Osteoblast (primary cell): ENCODE results near the gene CAPN9. TPM values are rescaled to one million over a fixed set of nuclear protein-coding genes. Genes with fewer than 3 reads are reported as not detected.
A peak's percentile ranks its signal among the peaks of the same experiment; 100 is the strongest.

Source experiments
- DNase-seq: peaks from one replicate; pipeline ENCODE4 v3.0.0; 2011; ENCODE audit warnings: low spot score, mixed read lengths; ENCODE audit not compliant: insufficient read length; ENCODE audit errors: missing footprints
- H2AFZ ChIP-seq: 2 replicates; pipeline ENCODE4 v1.6.0; 2011; ENCODE audit warnings: mild to moderate bottlenecking, low read length
- H3K27ac ChIP-seq: 2 replicates; pipeline ENCODE4 v1.5.1; 2011; ENCODE audit warnings: mild to moderate bottlenecking, low read depth, low read length, moderate library complexity
- H3K27me3 ChIP-seq: 2 replicates; pipeline ENCODE4 v1.6.0; 2012; ENCODE audit warnings: mild to moderate bottlenecking, control low read depth, inconsistent platforms, low read length, moderate library complexity; ENCODE audit not compliant: insufficient read depth
- H3K36me3 ChIP-seq: 2 replicates; pipeline ENCODE4 v1.5.1; 2011; ENCODE audit warnings: mild to moderate bottlenecking, low read length, control low read depth, moderate library complexity; ENCODE audit not compliant: insufficient read depth
- H3K4me1 ChIP-seq: 2 replicates; pipeline ENCODE4 v1.5.1; 2011; ENCODE audit warnings: mild to moderate bottlenecking, low read length, control low read depth, moderate library complexity; ENCODE audit not compliant: insufficient read depth
- H3K4me2 ChIP-seq: 2 replicates; pipeline ENCODE4 v1.6.0; 2011; ENCODE audit warnings: mild to moderate bottlenecking, low read length; ENCODE audit not compliant: insufficient read depth
- H3K4me3 ChIP-seq: fragments of 200-600 bp; sonication (generic); 3 replicates; pipeline ENCODE4 v1.5.1; 2012; ENCODE audit warnings: mild to moderate bottlenecking, low read length, inconsistent platforms; ENCODE audit not compliant: insufficient read depth
- H3K79me2 ChIP-seq: 2 replicates; pipeline ENCODE4 v1.6.0; 2012; ENCODE audit warnings: mild to moderate bottlenecking, low read length, control low read depth, inconsistent platforms; ENCODE audit not compliant: insufficient read depth
- H3K9me3 ChIP-seq: 2 replicates; pipeline ENCODE4 v1.5.1; 2011; ENCODE audit warnings: low read depth, low read length, control low read depth
- H4K20me1 ChIP-seq: 2 replicates; pipeline ENCODE4 v1.6.0; 2012; ENCODE audit warnings: mild to moderate bottlenecking, low read length, control low read depth; ENCODE audit not compliant: insufficient read depth
- CTCF ChIP-seq: IDR thresholded peaks from 2 replicates; pipeline ENCODE4 v1.5.1; 2011; ENCODE audit warnings: mild to moderate bottlenecking, low read depth, low read length, moderate library complexity; ENCODE audit errors: extremely low read depth
- total RNA-seq: library from RNA; depleted of rRNA; stranded (reverse); fragments of >200 nt; gene quantifications from 2 replicates; pipeline ENCODE4 v1.2.3, GENCODE V29; 2012

CAPN9 gene
- total RNA-seq, 1 donor, result not detected

DNA sequence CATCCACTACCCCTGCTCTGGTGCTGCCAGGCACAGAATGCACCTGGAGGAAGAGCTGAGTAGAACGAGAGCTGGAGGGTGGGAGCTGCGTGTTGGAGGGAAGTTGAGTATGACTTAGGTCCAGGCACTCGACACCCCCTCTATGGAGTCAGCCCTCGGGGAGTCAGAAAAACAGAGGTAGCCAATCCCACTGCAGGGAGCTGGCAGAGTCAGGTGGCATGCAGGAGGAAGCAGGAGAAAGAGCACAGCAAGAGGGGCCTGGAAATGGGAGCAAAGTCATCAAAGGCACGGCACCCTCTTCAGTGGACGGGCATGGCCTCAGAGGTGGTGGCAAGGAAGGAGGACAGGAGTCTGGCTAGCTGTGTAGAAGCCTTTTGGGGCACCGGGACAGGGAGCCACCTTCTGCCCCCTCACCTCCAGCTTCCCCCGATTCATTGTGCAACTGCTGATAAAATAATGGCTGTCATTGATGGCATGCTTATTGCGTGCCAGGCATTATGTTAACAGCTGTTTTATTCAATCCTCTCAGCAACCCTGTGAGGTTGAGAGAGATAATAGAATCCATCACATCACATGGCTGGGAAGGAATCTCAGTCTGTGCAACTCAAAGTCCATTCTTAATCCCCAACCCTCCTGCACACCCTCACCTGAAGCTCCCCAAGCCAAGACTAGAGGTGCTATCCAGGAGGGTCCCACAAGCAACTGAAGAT is 79.1 kb downstream of the CAPN9 start:
- H3K27ac ChIP-seq, result peak overlapping the region; percentile 96
- H3K4me1 ChIP-seq, result peaks cover 41% of the 10 kb centered on the region
- TF ChIP-seq CTCF, result no peak
- no peak overlapping the region for H3K4me3 ChIP-seq
- H3K9me3 ChIP-seq, result no peaks in the 10 kb centered on the region
- H2AFZ ChIP-seq, result no peak overlapping the region
- no peaks in the 10 kb centered on the region for H3K27me3 ChIP-seq
- no peaks in the 10 kb centered on the region for H4K20me1 ChIP-seq
- no peaks in the 10 kb centered on the region for H3K36me3 ChIP-seq
- no peak for DNase-seq
- H3K4me2 ChIP-seq, result peak overlapping the region; percentile 64
- no peaks in the 10 kb centered on the region for H3K79me2 ChIP-seq

DNA sequence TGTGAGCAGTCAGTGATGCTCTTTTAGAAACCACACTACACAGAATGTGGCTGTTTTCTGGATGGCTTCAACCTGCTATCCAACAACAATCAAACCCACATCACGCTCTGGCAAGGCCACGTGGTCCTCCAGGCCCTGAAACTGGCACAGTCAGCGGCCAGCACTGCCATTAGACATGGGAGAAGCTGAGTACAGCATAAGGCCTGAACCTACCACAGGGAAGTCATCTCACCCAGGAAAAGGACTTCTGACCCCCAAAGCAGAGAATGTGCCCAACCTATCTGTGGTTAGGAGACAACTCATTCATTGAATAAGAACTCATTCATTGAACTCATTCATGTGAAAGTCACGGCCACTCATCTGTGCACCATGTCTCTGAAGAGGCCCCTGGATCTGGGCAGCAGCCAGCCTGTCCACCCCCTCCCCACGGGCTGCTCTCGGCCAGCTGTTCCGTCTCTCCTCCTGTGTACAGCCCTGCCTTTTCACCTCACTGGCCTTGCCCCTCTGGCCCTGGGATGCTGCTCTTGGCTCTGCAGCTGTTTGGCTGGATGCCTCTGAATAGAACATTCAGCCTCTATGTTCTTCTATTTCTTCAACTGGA is 80.0 kb downstream of the CAPN9 start:
- no peak for TF ChIP-seq CTCF
- Histone ChIP-seq H3K4me1 (peaks cover 40% of the 10 kb centered on the region), H3K79me2 (no peaks in the 10 kb centered on the region), H3K9me3 (no peaks in the 10 kb centered on the region), H3K27me3 (no peaks in the 10 kb centered on the region), H3K4me3 (no peak overlapping the region), H3K36me3 (no peaks in the 10 kb centered on the region), H3K4me2 (no peak overlapping the region), H2AFZ (no peak overlapping the region), H4K20me1 (no peaks in the 10 kb centered on the region), H3K27ac (peak overlapping the region; percentile 10)
- no peak for DNase-seq

GRCh38 chr1:230827801-230828200 is 80.6 kb downstream of the CAPN9 start:
- no peaks in the 10 kb centered on the region for H3K27me3 ChIP-seq
- no peaks in the 10 kb centered on the region for H3K9me3 ChIP-seq
- H3K36me3 ChIP-seq, result no peaks in the 10 kb centered on the region
- DNase-seq, result no peak
- peaks cover 39% of the 10 kb centered on the region for H3K4me1 ChIP-seq
- no peak overlapping the region for H3K4me3 ChIP-seq
- no peak for TF ChIP-seq CTCF
- no peak overlapping the region for H2AFZ ChIP-seq
- H3K79me2 ChIP-seq, result no peaks in the 10 kb centered on the region
- no peak overlapping the region for H3K4me2 ChIP-seq
- H3K27ac ChIP-seq, result no peak overlapping the region
- H4K20me1 ChIP-seq, result no peaks in the 10 kb centered on the region

DNA sequence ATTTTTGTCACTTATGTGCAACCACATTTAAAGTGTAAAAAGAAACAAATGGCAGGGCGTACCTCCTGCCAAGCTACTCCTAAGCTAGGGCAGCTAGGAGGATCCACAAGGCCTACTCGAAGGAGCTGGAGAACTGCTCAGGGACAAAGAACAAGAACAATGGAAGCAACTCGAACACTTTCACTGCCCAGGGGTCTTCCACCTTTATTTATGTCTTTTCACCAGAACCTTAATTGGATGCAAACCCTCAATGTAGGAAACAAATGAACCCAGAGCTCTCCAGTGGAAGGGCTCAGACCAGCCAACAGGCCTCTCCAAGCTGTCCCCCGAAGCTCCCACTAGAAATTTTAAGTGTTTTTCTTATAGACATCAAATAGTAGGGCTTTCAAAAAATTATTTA is 81.2 kb downstream of the CAPN9 start:
- no peaks in the 10 kb centered on the region for H3K9me3 ChIP-seq
- no peaks in the 10 kb centered on the region for H3K27me3 ChIP-seq
- H3K4me2 ChIP-seq, result no peak overlapping the region
- TF ChIP-seq CTCF, result no peak
- no peaks in the 10 kb centered on the region for H3K79me2 ChIP-seq
- H4K20me1 ChIP-seq, result no peaks in the 10 kb centered on the region
- H3K4me1 ChIP-seq, result peaks cover 39% of the 10 kb centered on the region
- no peaks in the 10 kb centered on the region for H3K36me3 ChIP-seq
- H2AFZ ChIP-seq, result no peak overlapping the region
- no peak overlapping the region for H3K4me3 ChIP-seq
- DNase-seq, result no peak
- no peak overlapping the region for H3K27ac ChIP-seq
